Gastrocnemius medialis (tissue), 4 donors: Measurements from ENCODE around the gene DCTN2. TPM values are rescaled to one million over a fixed set of nuclear protein-coding genes. Genes with fewer than 3 reads are reported as not detected.
"Not testable (repeated sequence)": the region's sequence is repeated elsewhere in the genome, so short reads cannot be mapped to it uniquely, and the experiment has no call there.

Experiments used
- ATAC-seq, 2 donors: fragments of 150-250 bp; one replicate each; pipeline ENCODE4 v1.9.1; 2016
- DNase-seq, 2 donors: peaks; one replicate each; pipeline ENCODE4 v3.0.0-alpha.2; 2019
- H3K27ac ChIP-seq, 4 donors: fragments of 200-600 bp; sonication (generic); 1 replicate in 1 of 4; 2 replicates in 3 of 4; pipeline ENCODE4 v1.5.1; 2016 to 2018; ENCODE audit warnings: mild to moderate bottlenecking in 2 of 4, moderate library complexity in 1 of 4
- H3K27me3 ChIP-seq, 3 donors: fragments of 200-600 bp; sonication (generic) in 2 of 3; 1 replicate in 1 of 3; 2 replicates in 2 of 3; pipeline versions ENCODE4 v1.5.1 to v1.6.0; 2016 to 2019; ENCODE audit warnings: mild to moderate bottlenecking in 1 of 3, moderate library complexity in 1 of 3
- H3K36me3 ChIP-seq, 2 donors: fragments of 200-600 bp; sonication (generic) in 1 of 2; one replicate each; pipeline ENCODE4 v1.5.1; 2017 to 2018
- H3K4me1 ChIP-seq, 2 donors: fragments of 200-600 bp; sonication (generic) in 1 of 2; one replicate each; pipeline ENCODE4 v1.5.1; 2016 to 2017; ENCODE audit warnings: mild to moderate bottlenecking in 2 of 2
- H3K4me3 ChIP-seq, 4 donors: fragments of 200-600 bp; sonication (generic) in 3 of 4; 1 replicate in 1 of 4; 2 replicates in 3 of 4; pipeline ENCODE4 v1.5.1; 2016 to 2019; ENCODE audit warnings: mild to moderate bottlenecking in 2 of 4
- H3K9me3 ChIP-seq, 3 donors: fragments of 200-600 bp; sonication (generic) in 2 of 3; 1 replicate in 1 of 3; 2 replicates in 2 of 3; pipeline ENCODE4 v1.5.1; 2016 to 2019
- CTCF ChIP-seq, 5 experiments: fragments of 450-650 bp in 3 of 5; fragments of 200-600 bp in 2 of 5; sonication (generic) in 2 of 5; IDR thresholded peaks in 4 of 5; conservative IDR thresholded peaks in 1 of 5; 1 replicate in 4 of 5; 2 replicates in 1 of 5; pipeline ENCODE4 v1.5.1; 2016 to 2019; ENCODE audit warnings: antibody characterized with exemption in 5 of 5, mild to moderate bottlenecking in 3 of 5, moderate library complexity in 3 of 5
- POLR2A ChIP-seq, 2 donors: fragments of 450-650 bp; IDR thresholded peaks; one replicate each; pipeline ENCODE4 v1.6.1; 2017; ENCODE audit warnings: antibody characterized with exemption in 2 of 2, mild to moderate bottlenecking in 2 of 2, moderate library complexity in 2 of 2
- in situ Hi-C, 4 donors: fragments of 200-750 bp; cut with MboI; loops; one replicate each; pipeline versions ENCODE4 v1.15.0 to v1.8.0; 2017; ENCODE audit warnings: low sequenced_read_pairs in 4 of 4
- intact Hi-C: fragments of 100-400 bp; cut with DNase I; formaldehyde crosslinking; loops from one replicate; pipeline ENCODE4 v1.15.1; 2023; ENCODE audit warnings: low total_unique reads
- total RNA-seq, 4 donors: library from RNA; depleted of rRNA; stranded (reverse); fragments of >200 nt; gene quantifications; one replicate each; pipeline versions ENCODE4 v1.1.0 to v1.2.3, GENCODE V29; 2016

Gene DCTN2
- total RNA-seq, 4 donors from 2014 or later: 147 to 265 (median 177) TPM

DNA sequence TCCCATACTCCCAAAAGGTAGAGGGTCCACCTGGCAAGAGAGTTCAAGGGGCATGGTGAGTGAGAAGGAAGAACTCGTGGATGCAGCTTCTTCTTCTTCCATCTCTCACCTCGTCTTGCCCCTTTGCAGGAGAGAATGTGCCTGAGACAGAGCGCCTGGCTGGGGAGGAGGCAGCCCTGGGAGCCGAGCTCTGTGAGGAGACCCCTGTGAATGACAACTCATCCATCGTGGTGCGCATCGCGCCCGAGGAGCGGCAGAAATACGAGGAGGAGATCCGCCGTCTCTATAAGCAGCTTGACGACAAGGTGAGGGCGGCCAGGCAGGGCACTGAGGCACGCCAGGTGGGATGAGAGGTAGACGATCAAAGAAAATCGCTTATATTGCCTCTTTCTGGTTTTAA is 22.9 kb upstream of the DCTN2 start:
- ATAC-seq (no peak), DNase-seq (no peak)
- intact Hi-C loops: no loop called here
- Histone ChIP-seq H3K4me1 (no peaks in the 10 kb centered on the region), H3K36me3 (no peaks in the 10 kb centered on the region), H3K27me3 (peaks cover 0 to 7% (median 3%) of the 10 kb centered on the region in 3 donors), H3K9me3 (no peaks in the 10 kb centered on the region), H3K4me3 (no peak overlapping the region), H3K27ac (no peak overlapping the region)
- TF ChIP-seq CTCF (IDR thresholded peaks at IDR 0.05 in 4 of 5, conservative IDR thresholded peaks at IDR 0.05 in 1 of 5) (no peak), POLR2A (IDR thresholded peaks at IDR 0.05) (no peak)
- in situ Hi-C loops: loop anchor here in 1 of 4 donors (10.0 kb wide), 1 partner anchor 55 kb away; no protein-coding TSS in a partner anchor

DNA sequence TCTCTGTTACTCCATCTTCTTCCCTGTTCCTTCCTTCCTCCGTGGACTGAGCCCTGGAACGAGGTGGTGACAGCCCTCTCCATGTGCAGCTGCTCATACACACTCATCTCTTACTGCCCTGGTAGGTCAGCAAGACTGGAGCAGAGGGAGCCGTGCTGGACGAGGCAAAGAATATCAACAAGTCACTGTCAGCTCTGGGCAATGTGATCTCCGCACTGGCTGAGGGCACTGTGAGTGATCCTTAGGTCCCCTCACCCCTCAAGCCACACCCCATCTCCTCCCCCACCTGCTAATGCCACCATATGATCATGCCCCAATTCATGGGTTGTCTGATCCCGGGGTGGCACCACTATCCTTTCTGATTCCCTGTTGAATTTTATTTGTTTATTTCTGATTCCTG is 21.8 kb upstream of the DCTN2 start:
- no peaks in the 10 kb centered on the region for H3K9me3 ChIP-seq
- DNase-seq: no peak
- no peak for TF ChIP-seq CTCF (IDR thresholded peaks at IDR 0.05 in 4 of 5, conservative IDR thresholded peaks at IDR 0.05 in 1 of 5)
- no peak for TF ChIP-seq POLR2A (IDR thresholded peaks at IDR 0.05)
- in situ Hi-C loops: no loop called here
- H3K4me1 ChIP-seq: no peaks in the 10 kb centered on the region
- no peak overlapping the region for H3K4me3 ChIP-seq
- no peaks in the 10 kb centered on the region for H3K36me3 ChIP-seq
- no peak for ATAC-seq
- H3K27me3 ChIP-seq: peaks cover 0 to 8% (median 3%) of the 10 kb centered on the region in 3 donors
- intact Hi-C loops: no loop called here
- H3K27ac ChIP-seq: no peak overlapping the region

GRCh38 chr12:57564178-57564740 is 17.3 kb upstream of the DCTN2 start:
- H3K36me3 ChIP-seq: no peaks in the 10 kb centered on the region
- no peaks in the 10 kb centered on the region for H3K4me1 ChIP-seq
- TF ChIP-seq POLR2A (IDR thresholded peaks at IDR 0.05) (no peak), CTCF (IDR thresholded peaks at IDR 0.05 in 4 of 5, conservative IDR thresholded peaks at IDR 0.05 in 1 of 5) (no peak)
- in situ Hi-C loops (no loop called here), intact Hi-C loops (no loop called here)
- H3K27me3 ChIP-seq: peaks cover 0 to 14% (median 3%) of the 10 kb centered on the region in 3 donors
- no peak overlapping the region for H3K4me3 ChIP-seq
- no peaks in the 10 kb centered on the region for H3K9me3 ChIP-seq
- H3K27ac ChIP-seq: no peak overlapping the region
- ATAC-seq (no peak), DNase-seq (no peak)

DNA sequence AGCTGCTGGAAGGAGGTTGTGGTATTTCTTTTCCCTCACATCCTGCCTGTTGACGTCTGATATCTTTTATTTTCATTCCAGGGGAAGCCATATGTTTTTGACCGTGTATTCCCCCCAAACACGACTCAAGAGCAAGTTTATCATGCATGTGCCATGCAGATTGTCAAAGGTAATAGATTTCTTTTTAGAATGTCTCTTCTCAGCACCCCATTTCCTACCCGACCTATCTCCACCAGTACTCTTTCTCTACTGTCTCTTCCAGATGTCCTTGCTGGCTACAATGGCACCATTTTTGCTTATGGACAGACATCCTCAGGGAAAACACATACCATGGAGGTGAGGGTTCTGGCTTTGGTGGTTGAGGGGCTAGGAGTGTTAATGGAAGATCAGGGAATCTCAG is 16.4 kb upstream of the DCTN2 start:
- H3K4me3 ChIP-seq: no peak overlapping the region
- TF ChIP-seq CTCF (IDR thresholded peaks at IDR 0.05 in 4 of 5, conservative IDR thresholded peaks at IDR 0.05 in 1 of 5) (no peak), POLR2A (IDR thresholded peaks at IDR 0.05) (no peak)
- H3K27me3 ChIP-seq: peaks cover 0 to 14% (median 3%) of the 10 kb centered on the region in 3 donors
- no peaks in the 10 kb centered on the region for H3K9me3 ChIP-seq
- DNase-seq: no peak
- in situ Hi-C loops: no loop called here
- H3K4me1 ChIP-seq: no peaks in the 10 kb centered on the region
- no peak overlapping the region for H3K27ac ChIP-seq
- H3K36me3 ChIP-seq: no peaks in the 10 kb centered on the region
- no peak for ATAC-seq
- intact Hi-C loops: no loop called here

DNA sequence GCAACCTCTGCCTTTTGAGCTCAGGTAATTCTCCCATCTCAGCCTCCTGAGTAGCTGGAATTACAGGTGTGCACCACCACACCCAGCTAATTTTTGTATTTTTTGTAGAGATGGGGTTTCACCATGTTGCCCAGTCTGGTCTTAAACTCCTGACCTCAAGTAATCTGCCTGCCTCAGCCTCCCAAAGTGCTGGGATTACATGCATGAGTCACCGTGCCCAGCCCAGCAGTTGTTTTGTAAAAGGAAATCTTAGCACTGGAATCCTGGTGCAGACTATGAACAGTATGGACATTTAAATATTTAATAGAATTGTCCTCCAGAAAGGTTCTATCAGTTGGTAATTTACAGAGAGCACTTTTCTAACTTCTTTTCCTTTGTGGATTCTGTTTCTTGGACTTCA is 14.1 kb upstream of the DCTN2 start:
- H3K9me3 ChIP-seq, in situ Hi-C loops, intact Hi-C loops: not testable (repeated sequence)

More for the DNA sequence above, 14.1 kb upstream of the DCTN2 start:
- H3K36me3 ChIP-seq, H3K4me1 ChIP-seq, ATAC-seq, H3K4me3 ChIP-seq, DNase-seq, H3K27ac ChIP-seq, H3K27me3 ChIP-seq: not testable (repeated sequence)
